Activated effector memory CD4-positive, alpha-beta T cell treated with anti-CD3 and anti-CD28 coated beads, Interleukin-2, amount 50 U/mL, for 16 hours (primary cell): ENCODE results near the gene SCUBE3.

Experiments used
- DNase-seq: peaks from one replicate; pipeline ENCODE4 v3.0.0-alpha.2; 2020

Gene SCUBE3

DNA sequence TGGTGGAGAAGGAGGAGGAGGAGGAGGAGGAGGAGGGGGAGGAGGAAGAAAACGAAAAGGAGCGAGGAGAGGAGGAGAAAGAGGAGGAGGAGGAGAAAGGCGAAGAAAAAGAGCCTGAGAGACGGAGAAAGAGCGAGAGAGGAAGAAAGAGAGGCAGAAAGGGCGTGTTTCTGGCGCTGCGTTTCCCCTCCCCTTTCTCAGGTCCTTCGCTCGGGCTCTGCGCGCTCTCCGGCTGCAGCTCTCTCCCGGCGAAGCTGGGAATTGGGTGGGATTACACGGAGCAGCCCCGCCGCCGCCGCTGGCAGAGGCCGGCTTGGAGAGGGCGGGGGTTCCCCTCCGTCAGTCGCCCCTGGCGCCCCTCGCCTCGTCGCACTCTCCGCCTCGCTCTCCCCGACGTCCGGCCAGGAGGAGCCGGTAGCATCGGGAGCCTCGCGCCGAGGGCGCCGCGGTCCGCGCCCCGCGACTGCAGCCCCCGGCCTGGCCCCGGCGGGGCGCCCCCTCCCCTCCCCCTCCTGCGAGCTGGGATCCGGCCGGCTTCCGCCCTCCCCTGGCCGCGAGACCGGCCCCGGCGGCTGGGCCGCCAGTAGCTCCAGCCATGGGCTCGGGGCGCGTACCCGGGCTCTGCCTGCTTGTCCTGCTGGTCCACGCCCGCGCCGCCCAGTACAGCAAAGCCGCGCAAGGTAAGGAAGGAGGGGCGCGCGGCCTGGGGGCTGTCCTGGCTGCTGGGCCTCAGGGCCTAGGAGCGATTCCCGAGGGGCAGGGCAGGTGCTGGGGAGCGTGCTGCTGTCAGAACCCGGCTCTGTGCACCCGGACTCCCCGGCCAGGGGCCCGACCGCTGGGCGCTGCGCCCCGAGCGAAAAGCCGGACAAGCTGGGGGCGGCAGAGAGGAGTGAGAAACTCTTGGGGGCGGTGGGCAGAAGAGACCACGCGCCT, at the start of gene SCUBE3:
SCUBE3 (plus strand) TSS at position 133 of the 933 bp plus-strand sequence; CDS start at position 596, 463 bp downstream.
- DNase-seq, result no peak

GRCh38 chr6:35164277-35164676, 49.5 kb upstream of the SCUBE3 start:
- no peak for DNase-seq

DNA sequence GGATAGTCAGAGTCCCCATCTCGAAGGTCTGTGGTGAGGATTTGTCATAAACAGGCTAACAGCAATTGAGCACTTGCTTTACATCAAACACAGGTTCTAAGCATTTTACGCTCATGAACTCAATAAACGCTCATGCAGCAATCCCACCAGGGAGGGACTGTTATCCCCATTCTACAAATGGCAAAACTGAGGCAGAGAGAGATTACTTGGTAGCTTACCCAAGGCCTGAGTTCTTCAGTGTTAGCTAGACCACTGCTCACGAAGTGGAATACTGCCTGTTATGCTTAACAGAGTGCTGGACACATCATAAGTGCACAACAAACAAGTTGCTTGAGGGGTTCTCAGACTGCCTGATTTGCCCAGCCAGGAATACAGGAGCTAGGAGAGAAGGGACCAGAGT, 48.9 kb upstream of the SCUBE3 start:
- DNase-seq, result no peak

GRCh38 chr6:35165630-35166071, 48.1 kb upstream of the SCUBE3 start:
- no peak for DNase-seq

- no peak for DNase-seq
Measured at GRCh38 chr6:35166116-35166515, 47.6 kb upstream of the SCUBE3 start.

- DNase-seq, result no peak
Measured at GRCh38 chr6:35166520-35166919, 47.2 kb upstream of the SCUBE3 start.

GRCh38 chr6:35167505-35167904, 46.3 kb upstream of the SCUBE3 start:
- no peak for DNase-seq

- no peak for DNase-seq
Measured at GRCh38 chr6:35168461-35168861, 45.3 kb upstream of the SCUBE3 start.

- DNase-seq, result no peak
Measured at GRCh38 chr6:35170166-35170565, 43.6 kb upstream of the SCUBE3 start.

- no peak for DNase-seq
Measured at GRCh38 chr6:35170891-35171290, 42.9 kb upstream of the SCUBE3 start.

GRCh38 chr6:35173044-35173426, 40.7 kb upstream of the SCUBE3 start:
- DNase-seq, result no peak

DNA sequence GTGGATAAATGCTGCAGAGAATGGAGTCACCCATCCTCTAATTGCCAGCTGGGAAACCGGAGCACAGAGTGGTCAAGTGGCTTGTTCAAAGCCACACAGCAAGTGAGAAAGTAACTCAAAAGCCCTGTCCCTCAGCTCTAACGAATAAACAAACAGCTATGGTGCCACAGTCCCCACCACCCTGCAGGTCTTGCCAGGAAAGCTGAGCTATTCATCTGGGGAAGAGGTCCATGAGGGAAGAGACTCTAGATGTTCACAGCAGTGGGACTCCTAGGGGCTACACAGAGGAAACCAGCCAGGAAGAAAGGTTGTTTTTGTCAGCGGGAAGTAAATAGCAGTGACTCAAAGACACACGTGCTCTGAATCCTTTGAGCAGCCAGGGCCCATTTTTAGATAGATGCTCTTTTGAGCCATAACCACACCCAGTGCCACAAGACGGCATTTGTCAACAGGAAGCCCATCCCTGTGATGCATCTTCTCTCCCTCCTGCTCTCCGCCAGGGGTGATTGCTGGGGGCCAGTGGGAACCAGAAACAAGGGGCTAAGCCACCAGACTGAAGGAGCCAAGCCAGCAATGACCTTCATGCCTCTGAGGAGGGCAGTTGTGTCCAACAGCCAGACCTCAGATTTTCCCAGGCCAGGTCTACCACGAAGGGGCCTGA, 40.2 kb upstream of the SCUBE3 start:
- no peak for DNase-seq

DNA sequence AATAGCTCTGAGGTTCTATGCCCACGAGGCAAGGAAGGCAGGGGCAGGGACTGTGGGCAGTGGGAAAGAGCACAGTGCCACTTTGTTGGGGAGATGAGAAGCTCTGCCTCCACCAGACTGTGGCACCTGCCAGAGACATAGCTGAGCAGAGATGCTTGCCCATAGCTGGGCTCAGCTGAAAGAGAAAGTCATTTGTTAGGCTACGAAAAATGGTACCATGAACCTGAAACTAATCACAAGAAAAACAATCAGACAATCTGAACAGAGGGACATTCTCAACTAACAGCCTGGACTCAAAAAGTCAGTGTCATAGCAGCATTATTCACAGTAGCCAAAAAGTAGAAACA, 39.7 kb upstream of the SCUBE3 start:
- no peak for DNase-seq

DNA sequence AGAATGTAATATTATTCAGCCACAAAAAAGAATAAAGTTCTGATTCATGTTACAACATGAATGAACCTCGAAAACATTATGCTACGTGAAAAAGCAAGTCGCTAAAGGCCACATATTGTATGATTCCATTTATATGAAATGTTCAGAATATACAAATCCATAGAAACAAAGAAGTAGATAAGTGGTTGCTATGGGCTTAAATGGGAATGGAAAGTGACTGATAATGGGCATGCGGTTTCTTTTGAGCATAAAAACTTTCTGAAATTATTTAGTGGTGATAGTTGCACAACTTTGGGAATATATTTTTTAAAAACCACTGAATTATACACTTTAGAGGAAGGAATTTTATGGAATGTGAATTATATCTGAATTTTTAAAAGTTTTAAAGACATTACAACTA, 39.3 kb upstream of the SCUBE3 start:
- no peak for DNase-seq

DNA sequence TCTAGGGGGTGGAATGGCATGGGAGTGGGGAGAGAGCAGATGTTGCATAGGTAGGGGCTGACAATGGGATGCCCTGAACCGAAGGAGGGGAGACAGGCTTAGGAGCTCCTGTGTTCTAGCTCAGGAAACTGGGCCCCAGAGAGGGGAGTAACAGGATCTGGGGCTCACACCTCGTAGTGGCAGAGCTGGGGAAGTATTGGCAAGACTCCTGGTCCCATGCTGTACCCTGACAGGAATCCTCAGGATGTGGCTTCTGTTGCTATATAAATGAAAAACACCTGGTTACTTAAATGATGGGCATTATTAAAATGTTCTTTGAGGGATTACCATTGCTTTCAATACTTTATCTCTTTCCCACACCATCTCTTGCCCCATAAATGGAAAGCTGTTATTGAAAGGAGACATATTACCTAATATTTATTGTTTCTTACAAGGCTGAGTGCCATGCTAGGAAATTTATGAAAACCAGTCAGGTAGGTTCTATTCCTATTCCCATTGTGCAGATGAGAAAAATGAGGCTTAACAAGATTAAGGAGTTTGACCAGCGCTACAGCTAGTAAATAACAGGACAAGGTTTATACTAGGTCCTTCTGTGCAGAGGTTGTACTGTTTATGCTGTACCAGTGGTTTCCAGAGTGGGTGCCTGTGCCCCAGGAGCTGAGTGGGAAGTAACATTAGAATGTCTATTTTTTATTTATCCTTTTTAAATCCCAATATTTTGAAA, 37.3 kb upstream of the SCUBE3 start:
- DNase-seq, result no peak

- no peak for DNase-seq
Measured at GRCh38 chr6:35177157-35177556, 36.6 kb upstream of the SCUBE3 start.

- no peak for DNase-seq
Measured at GRCh38 chr6:35177596-35177995, 36.2 kb upstream of the SCUBE3 start.

DNA sequence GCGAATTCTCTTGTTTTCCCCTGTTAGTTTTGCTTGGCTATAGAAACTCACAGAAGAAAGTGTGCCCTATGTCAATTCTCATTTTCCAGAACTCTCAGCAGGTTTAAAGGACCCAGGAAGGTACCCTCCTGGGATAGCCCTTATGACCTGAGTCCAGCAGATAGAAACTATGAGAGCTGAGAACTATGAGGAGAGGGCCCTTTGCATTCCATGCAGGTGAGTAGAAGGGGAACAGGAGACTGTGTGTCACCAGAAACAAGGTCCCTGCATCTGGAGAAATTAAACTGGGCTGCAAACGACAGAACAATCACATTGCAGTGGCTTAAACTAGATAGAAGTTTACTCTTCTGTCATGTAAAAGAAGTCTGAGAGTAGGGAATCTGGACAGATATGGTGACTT, 35.7 kb upstream of the SCUBE3 start:
- DNase-seq, result no peak

- DNase-seq, result no peak
Measured at GRCh38 chr6:35178932-35179832, 34.6 kb upstream of the SCUBE3 start.

- DNase-seq, result no peak
Measured at GRCh38 chr6:35179901-35180535, 33.7 kb upstream of the SCUBE3 start.

DNA sequence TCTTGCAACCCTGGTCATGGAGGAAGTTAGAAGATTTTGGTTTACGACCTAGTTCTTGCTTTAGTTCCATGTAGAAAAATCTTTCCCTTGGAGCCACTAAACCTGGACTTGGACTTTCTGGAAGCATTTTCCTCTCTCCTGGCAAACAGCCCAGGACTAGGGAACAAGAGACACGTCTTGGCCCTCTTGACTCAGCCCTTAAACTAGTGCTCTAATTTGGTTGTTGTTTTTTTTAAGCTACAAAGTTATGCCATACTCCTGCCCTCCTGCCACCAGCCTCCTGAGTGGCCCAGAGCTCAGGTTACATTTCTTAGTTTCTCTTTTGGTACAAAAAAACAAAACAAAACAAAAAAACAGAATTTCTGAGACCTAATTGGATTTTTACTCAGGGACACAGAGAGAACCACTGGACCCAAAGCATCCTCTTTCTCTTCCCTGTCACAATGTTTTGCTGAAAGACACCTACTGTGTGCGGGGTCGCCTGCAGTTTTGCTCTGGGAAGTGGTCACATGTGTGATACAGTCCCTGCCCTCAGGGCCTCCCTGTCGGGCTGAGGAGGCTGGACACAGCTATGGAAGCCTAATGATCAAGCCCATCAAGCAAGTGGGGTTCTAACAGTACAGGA, 32.3 kb upstream of the SCUBE3 start:
- DNase-seq, result no peak
